Gastroesophageal sphincter (tissue), 3 donors: Measurements from ENCODE around the gene FBXW12.

Source experiments
- CTCF ChIP-seq, 4 experiments: fragments of 200-600 bp in 2 of 4; fragments of 450-650 bp in 2 of 4; sonication (generic) in 1 of 4; IDR thresholded peaks; one replicate each; pipeline ENCODE4 v1.5.1; 2017 to 2019; ENCODE audit warnings: antibody characterized with exemption in 4 of 4, mild to moderate bottlenecking in 2 of 4, moderate library complexity in 2 of 4
- EP300 ChIP-seq: sonication (generic); formaldehyde crosslinking; IDR thresholded peaks from one replicate; pipeline ENCODE4 v1.6.1; 2017; ENCODE audit warnings: antibody characterized with exemption, mild to moderate bottlenecking
- POLR2AphosphoS5 ChIP-seq: sonication (generic); formaldehyde crosslinking; IDR thresholded peaks from one replicate; pipeline ENCODE4 v1.6.1; 2017; ENCODE audit warnings: antibody characterized with exemption

GRCh38 chr3:48406443-48407431, 34.7 kb downstream of the FBXW12 start:
- TF ChIP-seq CTCF (IDR thresholded peaks at IDR 0.05) (no peak), EP300 (no peak), POLR2AphosphoS5 (no peak)
